UCSD-AML1 (cell line): Measurements from ENCODE around the gene MIA.
"Not testable (repeated sequence)": the region's sequence is repeated elsewhere in the genome, so short reads cannot be mapped to it uniquely, and the experiment has no call there.

Source experiments
- DNase-seq: peaks from one replicate; lab custom pipeline; 2025; ENCODE audit not compliant: unreplicated experiment; lab: John Stamatoyannopoulos, UW

Gene MIA

DNA sequence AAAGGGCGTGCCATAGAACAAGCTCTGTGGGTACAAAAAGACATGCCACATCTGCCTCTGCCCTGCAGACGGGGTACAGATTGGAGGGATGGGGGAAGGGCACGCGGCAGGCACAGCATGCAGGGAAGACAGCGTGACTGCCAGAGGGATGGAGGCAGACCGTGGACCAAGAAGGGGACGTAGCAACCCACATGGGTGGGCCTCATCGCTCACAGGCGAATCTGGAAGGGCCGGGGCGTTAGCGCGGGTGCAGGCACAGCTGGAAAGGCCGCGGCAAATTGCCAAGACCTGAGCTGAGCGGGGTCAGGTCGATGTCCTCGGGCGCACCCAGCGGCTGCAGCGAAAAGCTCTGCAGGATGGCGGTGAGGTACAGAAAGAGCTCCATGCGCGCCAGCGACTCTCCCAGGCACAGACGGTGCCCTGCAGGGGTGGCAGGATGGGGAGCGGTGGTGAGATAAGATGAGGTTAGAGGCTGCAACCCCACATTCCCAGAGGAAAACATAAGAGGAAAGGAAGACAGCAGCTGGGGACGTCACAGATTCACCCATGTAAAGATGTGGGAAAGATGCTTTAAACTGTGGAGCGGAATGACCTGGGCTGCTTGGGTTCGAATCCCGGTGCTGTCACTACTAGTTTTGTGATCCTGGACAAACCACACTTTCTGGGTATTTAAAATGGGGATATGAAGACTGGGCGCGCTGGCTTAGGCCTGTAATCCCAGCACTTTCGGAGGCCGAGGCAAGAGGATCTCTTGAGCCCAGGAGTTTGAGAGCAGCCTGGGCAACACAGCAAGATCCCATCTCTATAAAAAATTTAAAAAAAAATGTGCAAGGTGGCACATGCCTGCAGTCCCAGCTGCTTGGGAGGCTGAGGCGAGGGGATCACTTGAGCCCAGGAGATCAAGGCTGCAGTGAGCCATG lies 43.4 kb downstream of the MIA start:
- peak; percentile 35 for DNase-seq

DNA sequence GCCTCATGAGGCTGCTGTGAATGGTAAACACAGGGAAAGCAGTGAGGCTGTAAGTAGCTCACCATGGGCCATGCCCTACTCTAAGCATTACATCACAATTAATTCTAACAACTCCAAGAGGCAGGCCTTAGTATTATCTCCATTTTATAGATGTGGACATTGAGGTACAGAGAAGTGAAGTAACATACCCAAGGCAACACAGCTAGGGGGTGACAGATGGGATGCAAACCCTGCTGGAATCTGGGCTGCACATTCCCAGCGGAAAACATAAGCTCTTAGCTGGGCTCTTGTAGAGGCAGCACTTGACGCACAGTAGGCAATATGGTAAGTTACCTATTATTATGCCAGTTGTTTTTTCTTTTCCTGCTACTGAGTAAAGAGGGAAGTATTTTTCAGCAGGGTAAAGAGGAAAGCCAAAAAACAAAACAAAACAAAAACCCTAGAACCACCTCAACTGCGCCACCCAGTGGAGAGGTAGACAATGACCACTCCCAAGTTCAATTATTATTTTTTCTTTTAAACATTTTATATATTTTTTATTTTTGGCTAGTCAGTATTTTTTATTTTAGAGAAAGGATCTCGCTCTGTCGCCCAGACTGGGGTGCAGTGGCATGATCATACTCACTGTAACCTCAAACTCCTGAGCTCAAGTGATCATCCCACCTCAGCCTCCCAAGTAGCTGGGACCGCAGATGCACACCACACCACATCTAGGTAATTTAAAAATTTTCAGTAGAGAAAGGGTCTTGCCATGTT lies 44.3 kb downstream of the MIA start:
- DNase-seq, result peak; percentile 37

DNA sequence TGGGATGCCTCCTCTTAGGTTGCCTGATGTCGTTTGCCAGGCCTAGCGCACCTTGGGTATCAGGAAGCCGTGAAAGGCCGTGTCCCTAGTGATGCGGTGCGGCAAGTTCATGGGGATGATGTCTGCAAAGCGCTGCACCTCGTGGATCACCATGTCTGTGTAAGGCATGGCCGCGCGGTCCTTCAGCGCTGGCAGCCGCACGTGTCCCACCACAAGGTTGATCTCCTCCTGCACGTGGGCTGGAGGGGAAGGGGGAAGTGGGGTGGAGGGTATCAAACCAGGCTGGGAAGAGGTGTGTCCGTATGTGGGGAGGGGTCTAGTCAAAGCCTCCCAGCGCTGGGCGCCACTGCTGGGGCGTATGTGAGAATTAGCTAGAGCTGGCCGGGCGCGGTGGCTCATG lies 46.8 kb downstream of the MIA start:
- no peak for DNase-seq

DNA sequence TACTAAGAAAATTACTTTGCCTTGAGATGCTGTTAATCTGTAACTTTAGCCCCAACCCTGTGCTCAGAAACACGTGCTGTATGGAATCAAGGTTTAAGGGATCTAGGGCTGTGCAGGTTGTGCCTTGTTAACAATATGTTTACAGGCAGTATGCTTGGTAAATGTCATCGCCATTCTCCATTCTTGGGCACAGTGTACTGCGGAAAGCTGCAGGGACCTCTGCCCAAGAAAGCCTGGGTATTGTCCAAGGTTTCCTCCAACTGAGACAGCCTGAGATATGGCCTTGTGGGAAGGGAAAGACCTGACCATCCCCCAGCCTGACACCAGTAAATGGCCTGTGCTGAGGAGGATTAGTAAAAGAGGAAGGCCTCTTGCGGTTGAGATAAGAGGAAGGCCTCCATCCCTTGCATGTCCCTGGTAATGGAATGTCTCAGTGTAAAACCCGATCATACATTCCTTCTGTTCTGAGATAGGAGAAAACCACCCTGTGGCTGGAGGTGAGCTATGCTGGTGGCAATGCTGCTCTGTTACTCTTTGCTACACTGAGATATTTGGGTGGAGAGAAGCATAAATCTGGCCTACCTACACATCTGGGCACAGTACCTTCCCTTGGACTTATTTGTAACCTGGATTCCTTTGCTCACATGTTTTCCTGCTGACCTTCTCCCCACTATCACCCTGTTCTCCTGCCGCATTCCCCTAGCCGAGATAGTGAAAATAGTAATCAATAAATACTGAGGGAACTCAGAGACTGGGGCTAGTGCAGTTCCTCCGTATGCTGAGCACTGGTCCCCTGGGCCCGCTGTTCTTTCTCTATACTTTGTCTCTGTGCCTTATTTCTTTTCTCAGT lies 47.6 kb downstream of the MIA start:
- peak; percentile 66 for DNase-seq

DNA sequence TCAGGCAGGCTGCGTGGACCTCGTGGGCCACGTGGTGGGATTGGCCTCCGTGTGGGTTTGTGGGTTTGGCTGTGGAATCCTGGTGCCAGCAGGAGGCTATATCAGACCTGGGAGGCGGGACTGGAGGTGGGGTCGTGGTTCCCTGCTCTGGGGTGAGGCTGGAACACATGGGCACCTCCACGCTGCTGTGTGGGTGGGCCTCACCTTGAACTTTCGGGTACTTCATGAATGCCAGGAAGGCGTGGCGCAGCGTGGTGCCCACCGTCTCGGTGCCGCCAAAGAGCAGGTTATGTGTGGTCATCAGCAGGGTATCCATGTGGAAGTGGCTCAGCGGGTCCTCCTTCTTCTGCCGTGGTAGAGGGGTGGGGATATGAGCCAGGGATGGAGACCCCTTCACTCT lies 49.6 kb downstream of the MIA start:
- DNase-seq, result not testable (repeated sequence)

DNA sequence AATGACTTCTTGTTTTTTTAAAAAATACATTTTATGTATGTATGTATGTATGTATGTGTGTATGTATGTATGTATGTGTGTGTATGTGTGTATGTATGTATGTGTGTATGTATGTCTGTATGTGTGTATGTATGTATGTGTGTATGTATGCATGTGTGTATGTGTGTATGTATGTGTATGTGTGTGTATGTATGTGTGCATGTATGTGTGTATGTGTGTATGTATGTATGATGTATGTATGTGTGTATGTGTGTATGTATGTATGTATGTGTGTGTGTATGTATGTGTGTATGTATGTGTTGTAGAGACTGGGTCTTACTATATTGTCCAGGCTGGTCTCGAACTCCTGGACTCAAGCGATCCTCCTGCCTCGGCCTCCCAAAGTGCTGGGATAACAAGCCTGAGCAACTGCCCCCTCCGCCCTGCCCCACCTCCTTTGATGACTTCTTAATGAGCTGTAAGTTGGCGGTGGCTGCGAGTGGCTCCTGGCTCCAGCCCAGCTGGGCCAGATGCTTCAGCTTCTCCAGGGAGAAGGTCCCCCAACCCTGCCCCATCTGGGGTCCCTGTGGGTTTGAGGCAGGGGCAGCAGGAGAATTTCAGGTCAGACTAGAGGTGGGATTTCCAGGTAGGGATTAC lies 50.3 kb downstream of the MIA start:
- DNase-seq, result not testable (repeated sequence)

DNA sequence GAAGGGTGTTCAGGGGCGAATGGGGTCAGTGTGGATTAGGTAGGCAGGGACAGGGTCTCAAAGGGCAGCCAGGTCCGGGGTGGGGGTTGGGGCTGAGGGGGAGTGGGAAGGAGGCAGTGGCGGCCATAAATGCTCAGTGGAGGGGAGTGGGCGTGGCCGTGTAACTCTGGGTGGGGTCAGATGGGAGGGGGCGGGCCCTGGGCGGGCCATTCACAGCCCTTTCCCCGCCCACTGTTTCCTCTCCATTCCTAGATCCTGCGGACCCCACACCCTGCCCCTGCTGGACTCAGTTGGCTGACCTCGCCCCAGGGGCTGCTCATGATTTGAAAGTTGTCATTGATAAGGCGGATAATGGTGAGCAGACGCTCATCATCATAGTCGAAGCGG lies 51.0 kb downstream of the MIA start:
- not testable (repeated sequence) for DNase-seq

DNA sequence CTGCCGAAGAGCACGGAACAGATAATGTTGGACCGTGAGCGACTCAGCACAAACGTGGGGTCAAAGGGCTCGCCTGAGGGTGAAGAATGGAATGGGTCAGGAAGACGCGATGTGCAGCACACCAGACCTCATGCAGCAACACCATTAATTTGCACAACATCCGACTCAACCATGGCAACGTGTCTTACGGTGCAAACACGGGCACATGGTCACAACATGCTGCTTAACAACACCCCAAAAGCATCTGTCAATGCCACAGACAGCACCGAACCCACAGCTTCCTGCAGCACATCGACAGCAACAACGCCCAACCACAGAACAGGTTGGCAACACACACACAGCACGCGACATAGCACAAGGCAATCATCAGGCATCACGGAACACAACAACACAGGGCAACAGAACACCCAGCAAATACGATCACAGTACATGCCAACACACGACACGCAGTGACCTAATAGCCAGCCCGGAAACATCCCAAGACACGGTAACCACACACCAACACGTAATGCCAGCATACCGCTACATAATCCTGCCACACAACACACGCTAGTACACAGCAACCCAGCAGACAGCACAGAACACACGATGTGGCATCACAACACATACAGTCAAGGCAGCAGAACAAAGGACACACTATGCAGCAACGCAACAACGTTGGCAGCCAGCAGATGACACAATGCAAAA lies 51.5 kb downstream of the MIA start:
- DNase-seq, result not testable (repeated sequence)
